Neural progenitor cell (in vitro differentiated cells): ENCODE data around the gene TEX2. TPM values are rescaled to one million over a fixed set of nuclear protein-coding genes. Genes with fewer than 3 reads are reported as not detected.

ENCODE experiments used
- DNase-seq: peaks from one replicate; pipeline ENCODE4 v3.0.0-alpha.2; 2016; ENCODE audit warnings: low spot score
- H2AFZ ChIP-seq: fragments of 200-600 bp; sonication (generic); replicated peaks from 2 replicates; pipeline ENCODE4 v1.6.1; 2016; ENCODE audit warnings: antibody characterized with exemption
- H3F3A ChIP-seq: fragments of 200-600 bp; sonication (generic); 2 replicates; pipeline ENCODE4 v1.6.1; 2016; ENCODE audit warnings: antibody characterized with exemption, low read depth
- H3K27ac ChIP-seq: fragments of 200-600 bp; sonication (generic); 2 replicates; pipeline ENCODE4 v1.5.1; 2016; ENCODE audit warnings: mild to moderate bottlenecking
- H3K27me3 ChIP-seq: fragments of 200-600 bp; sonication (generic); 2 replicates; pipeline ENCODE4 v1.6.1; 2016; ENCODE audit warnings: mild to moderate bottlenecking, moderate library complexity
- H3K36me3 ChIP-seq: fragments of 200-600 bp; sonication (generic); 2 replicates; pipeline ENCODE4 v1.5.1; 2016
- H3K4me1 ChIP-seq: fragments of 200-600 bp; sonication (generic); 2 replicates; pipeline ENCODE4 v1.6.1; 2016; ENCODE audit warnings: mixed run types
- H3K4me2 ChIP-seq: fragments of 200-600 bp; sonication (generic); 2 replicates; pipeline ENCODE4 v1.6.1; 2016
- H3K4me3 ChIP-seq: fragments of 200-600 bp; sonication (generic); 2 replicates; pipeline ENCODE4 v1.5.1; 2016
- H3K79me2 ChIP-seq: fragments of 200-600 bp; sonication (generic); 2 replicates; pipeline ENCODE4 v1.6.1; 2016; ENCODE audit warnings: low read depth
- H3K9ac ChIP-seq: fragments of 200-600 bp; sonication (generic); 2 replicates; pipeline ENCODE4 v1.6.1; 2016
- H3K9me3 ChIP-seq: fragments of 200-600 bp; sonication (generic); 2 replicates; pipeline ENCODE4 v1.5.1; 2016; ENCODE audit warnings: low read depth
- H4K20me1 ChIP-seq: fragments of 200-600 bp; sonication (generic); 2 replicates; pipeline ENCODE4 v1.6.1; 2016; ENCODE audit warnings: low read depth
- H3K27ac Mint-ChIP-seq: 3 replicates; pipeline ENCODE4 v1.8.0; 2021; ENCODE audit warnings: mixed read lengths
- H3K27me3 Mint-ChIP-seq: 2 replicates; pipeline ENCODE4 v1.8.0; 2022; ENCODE audit warnings: low read depth, mild to moderate bottlenecking, inconsistent platforms, moderate library complexity, mixed read lengths; ENCODE audit not compliant: insufficient read depth
- H3K36me3 Mint-ChIP-seq: 3 replicates; pipeline ENCODE4 v1.8.0; 2021; ENCODE audit warnings: mixed read lengths
- H3K4me1 Mint-ChIP-seq: 3 replicates; pipeline ENCODE4 v1.8.0; 2021; ENCODE audit warnings: mixed read lengths
- H3K4me3 Mint-ChIP-seq: 3 replicates; pipeline ENCODE4 v1.8.0; 2021; ENCODE audit warnings: mild to moderate bottlenecking, moderate library complexity, mixed read lengths
- H3K9me3 Mint-ChIP-seq: 3 replicates; pipeline ENCODE4 v1.8.0; 2020; ENCODE audit warnings: mixed read lengths
- EZH2 ChIP-seq: fragments of 200-600 bp; sonication (generic); IDR thresholded peaks from 2 replicates; pipeline ENCODE4 v1.6.1; 2017; ENCODE audit warnings: antibody characterized with exemption, mild to moderate bottlenecking, moderate library complexity
- EZH2phosphoT487 ChIP-seq: fragments of 200-600 bp; sonication (generic); IDR thresholded peaks from 2 replicates; pipeline ENCODE4 v1.6.1; 2017; ENCODE audit warnings: antibody characterized with exemption
- total RNA-seq: library from RNA; depleted of rRNA; stranded (reverse); fragments of >200 nt; gene quantifications from 2 replicates; pipeline ENCODE4 v1.2.3, GENCODE V29; 2015; ENCODE audit warnings: low replicate concordance
- TF ChIP-seq, protein P1 (sequence below): fragments of 200-600 bp; sonication (generic); IDR thresholded peaks from 2 replicates; pipeline ENCODE4 v1.5.1; 2017; ENCODE audit warnings: antibody characterized with exemption, mild to moderate bottlenecking

TEX2 gene
- total RNA-seq, 1 donor from 2014 or later, result 10.6 TPM

DNA sequence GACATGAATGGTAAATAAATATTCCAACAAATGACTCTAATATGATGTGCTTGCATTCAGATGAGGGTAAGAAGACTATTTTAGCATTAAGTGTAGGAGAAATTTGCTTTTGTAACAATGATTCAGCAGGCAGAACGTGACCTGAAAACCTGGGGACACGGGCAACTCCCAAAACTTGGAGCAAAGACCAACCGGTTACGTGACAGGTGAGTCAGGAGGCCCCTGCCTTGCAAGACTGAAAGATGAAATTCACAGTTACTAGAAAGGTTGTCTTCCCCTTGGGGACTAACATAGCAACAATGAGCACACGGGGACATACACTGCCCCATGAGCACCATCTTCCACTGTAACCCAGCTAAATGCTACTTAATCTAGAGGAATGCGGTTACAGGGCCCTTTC lies 99.6 kb downstream of the TEX2 start:
- no peak for TF ChIP-seq EZH2phosphoT487
- TF ChIP-seq, protein P1, sequence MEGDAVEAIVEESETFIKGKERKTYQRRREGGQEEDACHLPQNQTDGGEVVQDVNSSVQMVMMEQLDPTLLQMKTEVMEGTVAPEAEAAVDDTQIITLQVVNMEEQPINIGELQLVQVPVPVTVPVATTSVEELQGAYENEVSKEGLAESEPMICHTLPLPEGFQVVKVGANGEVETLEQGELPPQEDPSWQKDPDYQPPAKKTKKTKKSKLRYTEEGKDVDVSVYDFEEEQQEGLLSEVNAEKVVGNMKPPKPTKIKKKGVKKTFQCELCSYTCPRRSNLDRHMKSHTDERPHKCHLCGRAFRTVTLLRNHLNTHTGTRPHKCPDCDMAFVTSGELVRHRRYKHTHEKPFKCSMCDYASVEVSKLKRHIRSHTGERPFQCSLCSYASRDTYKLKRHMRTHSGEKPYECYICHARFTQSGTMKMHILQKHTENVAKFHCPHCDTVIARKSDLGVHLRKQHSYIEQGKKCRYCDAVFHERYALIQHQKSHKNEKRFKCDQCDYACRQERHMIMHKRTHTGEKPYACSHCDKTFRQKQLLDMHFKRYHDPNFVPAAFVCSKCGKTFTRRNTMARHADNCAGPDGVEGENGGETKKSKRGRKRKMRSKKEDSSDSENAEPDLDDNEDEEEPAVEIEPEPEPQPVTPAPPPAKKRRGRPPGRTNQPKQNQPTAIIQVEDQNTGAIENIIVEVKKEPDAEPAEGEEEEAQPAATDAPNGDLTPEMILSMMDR, result no peak
- DNase-seq, result no peak
- Histone ChIP-seq H3K27me3 (no peaks in the 10 kb centered on the region), H3K9me3 (no peaks in the 10 kb centered on the region), H4K20me1 (no peaks in the 10 kb centered on the region), H3K4me2 (no peak overlapping the region), H3K9ac (no peak overlapping the region), H3F3A (no peaks in the 10 kb centered on the region), H3K36me3 (no peaks in the 10 kb centered on the region), H3K4me1 (peaks cover 16% of the 10 kb centered on the region), H2AFZ (no peak overlapping the region), H3K27ac (no peak overlapping the region), H3K79me2 (no peaks in the 10 kb centered on the region), H3K4me3 (no peak overlapping the region)
- Mint-ChIP-seq H3K9me3 (no peaks in the 10 kb centered on the region), H3K36me3 (peaks cover 6% of the 10 kb centered on the region), H3K27ac (no peak overlapping the region), H3K4me1 (peaks cover 10% of the 10 kb centered on the region), H3K4me3 (no peak overlapping the region), H3K27me3 (peaks cover 3% of the 10 kb centered on the region)

DNA sequence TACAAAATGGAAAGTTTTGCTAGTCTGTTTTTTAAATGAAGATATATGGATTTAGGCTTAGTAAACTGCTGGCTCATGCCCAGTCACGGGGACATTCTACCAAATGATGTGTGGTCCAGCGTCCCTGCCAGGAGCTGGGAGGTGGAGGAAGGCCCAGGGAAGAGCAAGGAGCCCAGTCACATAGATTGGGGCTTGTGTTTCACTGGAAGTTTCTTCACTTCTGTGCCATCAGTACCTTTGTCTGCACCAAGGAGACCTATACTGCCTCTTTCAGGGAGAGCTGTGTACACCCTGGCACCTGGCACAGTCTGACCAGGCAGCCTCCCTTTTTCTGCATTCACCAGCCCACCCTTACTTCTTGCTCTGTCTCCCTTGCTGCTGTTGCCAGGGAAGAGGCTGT lies 100.5 kb downstream of the TEX2 start:
- H3K27me3 ChIP-seq, result no peaks in the 10 kb centered on the region
- no peaks in the 10 kb centered on the region for H3K36me3 ChIP-seq
- H2AFZ ChIP-seq, result no peak overlapping the region
- H3K79me2 ChIP-seq, result no peaks in the 10 kb centered on the region
- Mint-ChIP-seq H3K9me3 (no peaks in the 10 kb centered on the region), H3K27ac (no peak overlapping the region), H3K4me1 (peaks cover 18% of the 10 kb centered on the region), H3K4me3 (no peak overlapping the region), H3K27me3 (peaks cover 3% of the 10 kb centered on the region), H3K36me3 (peaks cover 5% of the 10 kb centered on the region)
- no peak for DNase-seq
- H3K4me1 ChIP-seq, result peaks cover 20% of the 10 kb centered on the region
- H3K9me3 ChIP-seq, result no peaks in the 10 kb centered on the region
- no peak overlapping the region for H3K4me3 ChIP-seq
- H4K20me1 ChIP-seq, result no peaks in the 10 kb centered on the region
- H3K9ac ChIP-seq, result no peak overlapping the region
- no peaks in the 10 kb centered on the region for H3F3A ChIP-seq
- H3K27ac ChIP-seq, result no peak overlapping the region
- H3K4me2 ChIP-seq, result no peak overlapping the region
- TF ChIP-seq EZH2, result no peak

DNA sequence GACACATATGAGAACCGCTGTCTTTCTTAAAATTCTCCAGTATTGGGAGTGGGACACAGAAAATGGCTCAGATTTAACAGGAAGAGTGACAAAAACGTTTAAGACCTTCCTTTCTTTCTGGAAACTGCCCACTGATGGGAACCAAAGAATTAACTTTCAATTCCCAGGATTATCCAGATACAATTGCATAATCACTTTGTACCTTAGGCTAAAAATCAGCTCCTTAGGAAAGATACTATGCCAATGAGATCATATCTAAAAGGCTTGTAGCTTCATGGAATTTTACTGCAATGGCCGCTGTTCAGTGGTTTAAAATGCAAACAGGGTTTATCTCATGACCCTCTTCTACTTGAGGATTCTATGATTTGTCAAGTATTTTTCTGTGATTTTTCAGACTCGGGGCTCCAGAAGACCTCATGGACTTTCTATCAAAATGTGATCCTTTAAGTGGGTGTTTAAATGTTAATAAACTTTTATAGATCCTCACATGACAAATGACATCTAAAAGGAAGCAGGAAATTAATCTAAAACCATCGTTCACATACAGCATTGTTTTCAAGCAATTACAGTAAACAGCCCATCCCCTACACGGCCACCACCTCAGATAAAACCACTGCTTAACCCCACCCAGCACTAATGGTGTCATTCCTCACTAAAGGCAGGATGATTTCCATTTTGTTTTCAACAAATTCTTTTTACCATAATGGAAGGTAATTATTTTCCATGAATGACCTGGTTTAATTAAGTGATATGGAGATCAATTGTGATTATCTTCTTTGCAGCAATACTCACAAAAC lies 101.5 kb downstream of the TEX2 start:
- no peak overlapping the region for H3K9ac ChIP-seq
- peaks cover 3% of the 10 kb centered on the region for H3K27me3 Mint-ChIP-seq
- peaks cover 23% of the 10 kb centered on the region for H3K4me1 Mint-ChIP-seq
- no peak overlapping the region for H3K27ac Mint-ChIP-seq
- TF ChIP-seq EZH2phosphoT487 (no peak), EZH2 (no peak)
- TF ChIP-seq, protein P1, result no peak
- H3K9me3 ChIP-seq, result no peaks in the 10 kb centered on the region
- H3K36me3 ChIP-seq, result no peaks in the 10 kb centered on the region
- no peak overlapping the region for H2AFZ ChIP-seq
- H3K27ac ChIP-seq, result no peak overlapping the region
- no peaks in the 10 kb centered on the region for H3K27me3 ChIP-seq
- H3K4me3 ChIP-seq, result no peak overlapping the region
- no peak overlapping the region for H3K4me2 ChIP-seq
- no peaks in the 10 kb centered on the region for H3F3A ChIP-seq
- peaks cover 2% of the 10 kb centered on the region for H3K36me3 Mint-ChIP-seq
- no peaks in the 10 kb centered on the region for H3K9me3 Mint-ChIP-seq
- no peaks in the 10 kb centered on the region for H3K79me2 ChIP-seq
- DNase-seq, result no peak
- peaks cover 27% of the 10 kb centered on the region for H3K4me1 ChIP-seq
- no peak overlapping the region for H3K4me3 Mint-ChIP-seq
- no peaks in the 10 kb centered on the region for H4K20me1 ChIP-seq

DNA sequence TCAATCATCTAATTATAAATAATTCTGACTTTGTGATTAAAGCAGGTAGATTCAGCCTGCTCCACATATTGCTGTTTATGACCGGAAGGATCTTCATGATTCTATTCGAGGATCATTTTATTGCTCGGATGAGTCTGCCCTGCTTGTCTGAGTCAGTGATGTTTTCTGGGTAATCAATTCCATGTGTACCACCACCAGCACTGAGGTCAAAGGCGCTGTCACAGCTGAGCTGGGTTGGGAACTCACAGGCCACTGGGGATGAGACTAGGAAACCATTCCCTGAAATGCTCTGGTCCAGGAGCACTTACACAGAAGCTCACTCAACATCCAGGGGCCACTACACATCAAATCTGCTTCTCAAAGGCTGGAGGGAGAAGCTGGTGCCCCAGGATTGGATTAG lies 102.7 kb downstream of the TEX2 start:
- peaks cover 2% of the 10 kb centered on the region for H3K36me3 Mint-ChIP-seq
- no peak for DNase-seq
- TF ChIP-seq, protein P1, result no peak
- TF ChIP-seq EZH2phosphoT487, result no peak
- TF ChIP-seq EZH2, result no peak

More for the DNA sequence above, 102.7 kb downstream of the TEX2 start:
- H3K27ac Mint-ChIP-seq, result no peak overlapping the region
- peaks cover 3% of the 10 kb centered on the region for H3K27me3 Mint-ChIP-seq
- no peak overlapping the region for H3K4me3 Mint-ChIP-seq
- H3K4me1 ChIP-seq, result peaks cover 35% of the 10 kb centered on the region
- no peak overlapping the region for H3K9ac ChIP-seq
- H3K4me2 ChIP-seq, result no peak overlapping the region
- no peaks in the 10 kb centered on the region for H3K9me3 ChIP-seq
- peaks cover 31% of the 10 kb centered on the region for H3K4me1 Mint-ChIP-seq
- no peaks in the 10 kb centered on the region for H4K20me1 ChIP-seq
- H3K9me3 Mint-ChIP-seq, result no peaks in the 10 kb centered on the region
- no peak overlapping the region for H3K4me3 ChIP-seq
- no peak overlapping the region for H3K27ac ChIP-seq
- H2AFZ ChIP-seq, result no peak overlapping the region
- H3K36me3 ChIP-seq, result no peaks in the 10 kb centered on the region
- no peaks in the 10 kb centered on the region for H3F3A ChIP-seq
- no peaks in the 10 kb centered on the region for H3K79me2 ChIP-seq
- H3K27me3 ChIP-seq, result no peaks in the 10 kb centered on the region
